NCI-H82 treated with DMSO at 0.1 percent for 48 hours (cell line): Measurements from ENCODE around the gene ZNF469.

Experiments
- DNase-seq: peaks from one replicate; lab custom pipeline; 2025; ENCODE audit not compliant: unreplicated experiment; lab: John Stamatoyannopoulos, UW

ZNF469 gene

DNA sequence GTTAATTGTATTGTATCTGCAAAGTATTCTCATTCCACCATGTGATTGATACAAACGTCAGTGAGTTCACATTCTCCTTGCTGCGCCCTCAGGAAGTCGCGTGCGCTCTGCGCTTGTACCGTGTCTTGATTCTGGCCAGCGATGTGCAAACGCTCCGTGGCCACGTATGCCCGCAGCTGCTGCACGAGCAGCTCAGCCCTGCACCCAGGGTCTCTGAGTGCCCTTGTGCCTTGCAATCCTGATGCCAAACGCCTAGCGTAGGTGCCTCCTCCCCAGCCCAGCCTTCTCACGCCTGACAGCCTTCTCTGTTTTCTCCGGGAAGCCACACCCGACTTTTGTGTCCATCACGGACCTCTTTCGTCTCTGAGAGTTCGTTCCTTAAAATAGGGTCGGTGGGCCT, 9.4 kb downstream of the ZNF469 start:
- no peak for DNase-seq

- DNase-seq, result no peak
Measured at GRCh38 chr16:88392616-88393015, 9.9 kb downstream of the ZNF469 start.

DNA sequence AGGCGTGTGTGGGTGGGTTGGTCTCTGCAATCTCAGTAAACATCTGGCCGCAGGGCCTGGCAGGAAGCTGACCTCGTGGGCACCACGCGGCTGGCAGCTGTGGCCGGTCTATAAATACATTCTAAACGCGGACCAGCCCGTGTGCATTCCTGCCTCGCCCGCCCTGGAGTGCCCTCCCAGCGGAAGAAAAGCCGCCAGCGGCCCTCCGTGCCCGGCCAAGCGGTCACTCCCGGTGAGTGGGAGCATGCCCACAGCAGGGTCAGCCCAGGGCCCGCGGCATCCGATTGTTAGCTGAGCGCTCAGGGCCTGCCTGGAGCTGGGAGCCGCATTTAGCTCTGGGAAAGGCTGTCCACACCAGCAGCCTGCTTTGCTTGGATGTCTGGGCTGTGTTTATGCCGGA, 10.3 kb downstream of the ZNF469 start:
- no peak for DNase-seq

DNA sequence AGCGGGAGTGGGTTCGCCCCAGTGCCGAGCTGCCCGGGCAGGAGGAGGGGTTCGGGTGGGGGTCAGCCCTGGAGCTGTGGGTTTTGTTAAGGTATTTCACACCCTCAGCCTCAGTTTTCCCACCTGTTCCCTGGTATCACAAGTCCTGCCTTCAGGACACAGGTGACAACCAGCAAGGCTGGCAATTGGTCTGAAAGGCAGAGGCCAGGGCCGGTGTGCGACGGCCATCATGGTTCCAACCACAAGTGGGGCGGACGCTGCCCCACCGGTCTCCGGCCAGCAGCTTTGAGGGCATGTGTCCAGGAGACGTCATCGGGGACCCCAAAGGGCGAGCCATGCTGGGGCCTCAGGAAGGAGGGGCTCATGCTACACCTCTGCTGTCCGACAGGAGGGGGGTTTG, 10.8 kb downstream of the ZNF469 start:
- DNase-seq, result no peak

GRCh38 chr16:88394426-88394825, 11.7 kb downstream of the ZNF469 start:
- DNase-seq, result no peak

- DNase-seq, result no peak
Measured at GRCh38 chr16:88395669-88396584, 13.2 kb downstream of the ZNF469 start.

GRCh38 chr16:88398170-88398873, 15.6 kb downstream of the ZNF469 start:
- DNase-seq, result no peak

- no peak for DNase-seq
Measured at GRCh38 chr16:88398874-88399178, 16.1 kb downstream of the ZNF469 start.

GRCh38 chr16:88400186-88400585, 17.4 kb downstream of the ZNF469 start:
- DNase-seq, result no peak

DNA sequence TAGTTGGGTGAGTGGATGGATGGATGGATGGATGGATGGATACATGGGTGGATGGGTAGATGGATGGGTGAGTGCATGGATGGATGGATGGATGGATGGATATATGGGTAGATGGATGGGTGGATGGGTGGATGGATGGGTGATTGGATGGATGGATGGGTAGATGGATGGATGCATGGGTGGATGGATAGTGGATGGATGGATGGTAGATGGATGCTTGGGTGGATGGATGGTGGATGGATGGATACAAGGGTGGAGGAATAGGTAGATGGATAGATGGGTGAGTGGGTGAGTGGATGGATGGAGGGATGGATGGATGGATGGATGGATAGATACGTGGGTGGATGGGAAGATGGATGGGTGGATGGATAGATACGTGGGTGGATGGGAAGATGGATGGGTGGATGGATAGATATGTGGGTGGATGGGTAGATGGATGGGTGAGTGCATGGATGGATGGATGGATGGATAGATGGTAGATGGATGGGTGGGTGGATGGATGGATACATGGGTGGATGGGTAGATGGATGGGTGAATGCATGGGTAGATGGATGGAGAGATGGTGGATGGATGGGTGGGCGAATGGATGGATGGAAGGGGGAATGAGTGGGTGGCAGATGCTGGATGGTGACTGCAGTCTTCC, 19.0 kb downstream of the ZNF469 start:
- DNase-seq, result no peak

DNA sequence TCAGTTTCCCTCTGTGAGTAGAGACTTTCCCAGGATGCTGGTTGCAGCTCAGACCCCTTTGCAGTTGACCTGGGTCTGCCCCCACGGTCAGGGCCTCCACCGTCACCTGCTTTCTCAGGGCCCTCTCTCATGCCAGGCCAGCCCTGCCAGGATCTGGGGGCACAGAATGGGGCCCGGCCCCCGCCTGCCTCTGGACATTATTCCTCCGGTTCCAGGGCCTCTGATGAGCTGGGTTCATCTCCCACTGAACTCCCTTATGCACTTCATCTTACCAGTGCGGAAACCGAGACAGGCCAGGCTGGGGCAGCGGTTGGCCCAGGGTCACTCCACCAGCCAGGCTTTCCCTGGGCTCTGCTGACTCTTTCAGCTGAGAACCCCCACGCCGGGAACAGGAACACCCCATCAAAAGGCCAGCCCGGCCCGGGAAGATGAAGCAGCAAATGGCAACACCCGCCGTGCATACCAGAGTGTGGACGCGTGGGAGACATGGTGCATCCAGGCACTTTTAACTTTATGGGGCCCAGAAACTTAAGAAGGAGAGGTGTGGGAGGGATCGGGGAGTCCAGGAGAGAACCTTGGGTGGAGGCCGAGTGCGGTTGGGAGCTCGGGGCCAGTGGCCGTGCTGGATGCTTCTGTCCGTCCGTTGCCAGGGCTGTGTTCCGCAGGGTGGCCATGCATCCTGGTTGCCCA, 19.9 kb downstream of the ZNF469 start:
- DNase-seq, result no peak

DNA sequence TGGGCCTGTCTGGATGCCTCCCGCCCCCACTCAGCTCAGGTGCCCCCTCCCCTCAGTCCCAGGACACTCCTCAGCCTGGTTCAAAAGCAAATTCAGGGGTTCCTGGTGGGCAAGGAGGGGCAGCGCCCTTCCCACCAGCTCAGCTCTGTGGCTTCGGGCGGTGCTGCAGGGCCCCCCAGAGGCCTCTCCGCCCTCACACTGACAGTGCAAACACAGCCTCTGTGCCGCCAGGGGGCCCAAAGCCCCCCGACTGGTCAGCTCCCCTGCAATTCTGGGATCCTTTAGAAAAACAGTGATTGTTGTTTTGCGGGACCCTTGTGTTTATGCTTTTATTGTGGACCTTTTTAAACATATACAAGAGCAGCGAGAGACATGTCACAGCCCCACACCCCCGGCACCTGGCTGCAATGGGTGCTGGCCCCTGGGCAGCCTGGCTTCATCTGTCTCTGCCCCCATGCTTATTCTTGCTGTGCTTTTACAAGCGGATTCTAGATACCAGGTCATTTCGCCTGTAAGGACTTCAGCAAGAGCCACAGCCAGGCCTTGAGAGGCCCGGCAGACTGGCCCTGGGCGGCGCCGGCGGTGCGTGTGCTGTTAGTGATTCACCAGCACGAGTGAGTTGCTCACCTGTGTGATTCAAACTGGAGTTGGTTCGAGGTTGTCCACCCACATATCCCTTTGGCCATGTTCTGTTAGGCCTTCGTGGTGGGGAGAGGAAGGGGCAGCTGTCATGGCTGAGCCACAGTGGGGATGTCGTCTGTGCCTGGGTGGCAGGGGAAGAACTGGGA, 21.2 kb downstream of the ZNF469 start:
- DNase-seq, result no peak

DNA sequence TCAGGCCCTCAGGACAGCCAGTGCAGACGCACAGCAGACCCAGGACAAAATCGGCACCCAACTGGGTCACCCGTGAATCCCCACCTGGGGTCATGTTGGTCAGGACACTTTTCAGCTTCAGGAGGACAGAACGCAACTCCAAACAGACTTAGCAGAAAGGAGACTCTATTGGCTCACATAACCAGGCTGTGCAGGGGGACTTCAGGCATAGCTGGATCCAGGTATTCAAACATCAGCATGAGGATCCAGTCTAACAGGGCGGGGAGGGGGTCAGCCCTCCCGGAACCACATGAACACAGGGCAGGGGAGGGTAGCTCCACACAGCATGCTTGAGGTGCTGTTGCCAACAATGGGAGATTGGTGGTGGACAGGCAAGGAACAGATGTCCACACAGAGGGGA, 22.0 kb downstream of the ZNF469 start:
- DNase-seq, result no peak

DNA sequence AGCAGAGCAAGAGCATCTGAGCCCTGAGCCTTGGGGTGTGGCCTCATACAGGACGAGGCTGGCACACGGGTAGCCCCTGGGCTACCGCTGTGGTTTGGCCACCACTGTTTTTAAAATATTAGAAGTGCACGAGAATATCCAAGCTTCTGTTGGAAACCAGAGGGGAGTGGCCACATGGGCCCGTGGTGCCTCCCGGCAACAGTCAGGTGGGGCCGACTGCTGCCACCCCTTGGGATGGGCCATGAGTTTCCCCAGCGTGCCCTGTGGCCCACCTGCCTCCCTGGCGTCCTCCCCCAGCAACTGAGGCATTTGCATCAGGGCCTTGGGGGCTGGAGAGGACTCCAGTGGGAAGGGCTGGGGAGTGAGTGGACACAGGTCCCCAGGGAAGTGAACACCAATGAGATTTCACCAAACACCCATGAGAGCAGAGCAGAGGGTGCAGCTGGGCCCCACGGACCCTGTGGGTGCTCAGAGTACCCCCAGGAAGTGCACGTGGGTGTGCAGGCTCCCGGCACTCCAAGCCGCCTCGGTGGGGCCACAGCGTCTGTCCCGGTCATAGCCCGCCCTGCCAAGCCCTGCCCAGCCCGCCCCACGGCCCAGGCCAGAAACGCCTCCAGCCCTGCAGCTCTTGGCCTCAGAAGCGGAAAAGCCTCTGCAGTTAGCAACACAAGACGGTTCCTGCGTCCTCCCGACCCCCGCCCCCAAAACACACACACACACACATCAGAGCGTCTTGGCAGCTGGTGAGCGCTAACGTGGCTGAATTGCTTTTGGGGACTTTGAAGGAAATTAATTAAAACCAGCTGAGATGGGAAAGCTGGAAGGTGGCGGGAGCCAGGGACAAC, 22.7 kb downstream of the ZNF469 start:
- DNase-seq, result no peak

- no peak for DNase-seq
Measured at GRCh38 chr16:88406096-88407041, 23.6 kb downstream of the ZNF469 start.

DNA sequence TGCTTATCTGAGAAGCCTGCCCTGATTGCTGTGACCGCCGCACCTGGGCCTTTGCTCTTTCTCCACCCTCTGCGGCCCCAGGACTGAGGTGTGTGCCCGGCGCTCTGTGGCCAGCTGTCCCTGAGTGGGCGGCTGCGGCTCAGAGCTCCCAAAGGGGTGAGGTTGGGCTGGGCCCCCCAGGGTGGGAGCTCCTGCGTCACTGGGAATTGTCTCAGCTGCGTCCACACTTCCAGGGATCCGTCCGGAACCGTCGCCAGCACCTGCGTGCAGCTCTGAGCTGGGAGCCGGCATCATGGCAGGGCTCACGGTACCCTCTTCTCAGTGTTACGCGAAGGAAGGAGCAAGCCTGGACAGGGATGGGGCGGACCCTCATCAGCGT, 24.3 kb downstream of the ZNF469 start:
- DNase-seq, result no peak

DNA sequence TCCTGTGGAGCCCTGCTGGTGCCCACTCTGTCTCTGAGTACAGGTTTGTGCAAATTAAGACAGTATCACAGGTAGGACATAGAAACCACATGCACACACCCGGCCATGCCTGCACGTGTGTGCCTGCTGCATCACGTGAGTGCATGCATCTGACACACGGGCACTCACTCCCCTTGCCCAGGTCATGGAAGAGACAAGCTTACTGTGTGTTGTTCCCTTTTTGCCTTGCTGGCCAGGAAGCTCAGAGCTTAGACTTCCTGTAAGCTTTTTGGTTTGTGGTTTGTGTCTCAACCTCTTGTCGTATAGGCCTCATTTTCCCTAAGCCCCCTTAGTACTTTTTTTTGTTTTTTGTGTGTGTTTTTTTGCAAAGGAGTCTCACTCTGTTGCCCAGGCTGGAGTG, 25.0 kb downstream of the ZNF469 start:
- DNase-seq, result no peak

DNA sequence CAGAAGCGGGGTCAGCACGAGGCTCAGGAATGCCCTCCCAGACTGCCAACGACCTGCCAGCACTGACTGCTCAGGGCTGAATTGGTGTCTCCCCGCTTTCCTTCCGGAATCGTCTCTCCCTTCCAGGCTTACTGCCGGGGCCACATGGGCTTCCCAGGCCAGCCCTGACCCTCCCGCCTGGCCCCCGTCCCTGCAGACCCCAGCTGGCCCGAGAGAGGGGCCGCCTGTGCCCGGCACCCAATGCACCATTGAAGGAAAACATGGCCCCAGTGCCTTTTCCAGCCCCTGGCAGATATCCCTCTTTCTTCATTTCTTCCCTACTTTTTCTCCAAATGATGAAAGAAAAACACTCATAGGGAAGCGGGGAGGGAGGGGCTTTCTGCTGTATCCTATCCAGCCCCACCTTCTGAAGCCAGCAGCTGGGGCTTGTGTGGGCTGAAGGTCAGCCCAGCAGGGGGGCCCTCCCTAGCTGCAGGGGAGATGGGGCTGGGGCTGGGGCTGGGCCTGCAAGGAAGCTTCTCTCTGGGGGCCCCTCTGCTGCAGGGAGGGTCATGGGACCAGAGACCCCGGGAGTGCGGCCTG, 25.9 kb downstream of the ZNF469 start:
- no peak for DNase-seq
